ENCODE measurements around the gene NDRG4.

- TF ChIP-seq, protein P1, sequence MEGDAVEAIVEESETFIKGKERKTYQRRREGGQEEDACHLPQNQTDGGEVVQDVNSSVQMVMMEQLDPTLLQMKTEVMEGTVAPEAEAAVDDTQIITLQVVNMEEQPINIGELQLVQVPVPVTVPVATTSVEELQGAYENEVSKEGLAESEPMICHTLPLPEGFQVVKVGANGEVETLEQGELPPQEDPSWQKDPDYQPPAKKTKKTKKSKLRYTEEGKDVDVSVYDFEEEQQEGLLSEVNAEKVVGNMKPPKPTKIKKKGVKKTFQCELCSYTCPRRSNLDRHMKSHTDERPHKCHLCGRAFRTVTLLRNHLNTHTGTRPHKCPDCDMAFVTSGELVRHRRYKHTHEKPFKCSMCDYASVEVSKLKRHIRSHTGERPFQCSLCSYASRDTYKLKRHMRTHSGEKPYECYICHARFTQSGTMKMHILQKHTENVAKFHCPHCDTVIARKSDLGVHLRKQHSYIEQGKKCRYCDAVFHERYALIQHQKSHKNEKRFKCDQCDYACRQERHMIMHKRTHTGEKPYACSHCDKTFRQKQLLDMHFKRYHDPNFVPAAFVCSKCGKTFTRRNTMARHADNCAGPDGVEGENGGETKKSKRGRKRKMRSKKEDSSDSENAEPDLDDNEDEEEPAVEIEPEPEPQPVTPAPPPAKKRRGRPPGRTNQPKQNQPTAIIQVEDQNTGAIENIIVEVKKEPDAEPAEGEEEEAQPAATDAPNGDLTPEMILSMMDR (IDR thresholded peaks at IDR 0.05), result no peak
- TF ChIP-seq POLR2AphosphoS5 (IDR thresholded peaks at IDR 0.05), result no peak
- no peak for TF ChIP-seq POLR2A (IDR thresholded peaks at IDR 0.05)
Measured at GRCh38 chr16:58495521-58496331, 4.2 kb upstream of the NDRG4 start.

All from prostate gland (tissue), 2 donors.